GM18870 (cell line): ENCODE data around the gene ABCC1.
"Not testable (repeated sequence)": the region's sequence is repeated elsewhere in the genome, so short reads cannot be mapped to it uniquely, and the experiment has no call there.

Experiments used
- ATAC-seq: cut with Tn5 transposase; IDR thresholded peaks from one replicate; pipeline ENCODE4 v1.9.1; 2021; ENCODE audit warnings: moderate library complexity; ENCODE audit not compliant: unreplicated experiment

The ABCC1 gene

DNA sequence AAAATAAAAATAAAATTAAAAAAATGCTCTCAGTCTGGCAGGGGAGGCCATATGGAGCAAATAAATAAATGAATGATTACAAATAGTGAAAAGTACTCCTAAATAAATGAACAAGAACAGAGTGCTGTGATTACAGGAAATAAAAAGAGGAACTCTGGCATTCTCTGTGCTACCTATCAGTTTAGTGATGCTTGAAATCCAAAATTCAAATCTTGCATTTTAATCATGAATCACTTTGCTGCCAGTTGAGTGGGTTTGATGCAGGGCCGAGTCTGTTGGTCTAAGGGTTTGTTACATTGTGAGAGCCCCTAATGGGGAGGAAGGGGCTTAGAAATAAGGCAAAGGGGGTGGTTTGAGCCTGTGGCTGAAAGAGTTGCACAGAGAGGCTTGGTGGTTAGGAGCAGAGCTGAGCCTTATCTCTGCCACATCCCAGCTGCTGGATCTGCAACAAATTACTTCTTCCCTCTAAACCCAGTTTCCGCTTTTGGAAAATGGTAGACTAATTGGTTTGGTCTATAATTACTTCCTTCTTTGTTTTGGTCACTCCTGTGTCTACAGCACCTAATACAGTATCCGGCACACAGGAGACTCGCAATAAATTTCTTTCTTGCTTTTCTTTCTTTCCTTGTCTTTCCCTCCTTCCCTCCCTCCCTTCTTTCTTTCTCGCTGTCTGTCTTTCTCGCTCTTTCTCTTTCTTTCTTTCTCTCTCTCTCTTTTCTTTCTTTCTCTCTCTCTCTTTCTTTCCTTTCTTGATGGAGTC is 6.3 kb upstream of the ABCC1 start:
- no peak for ATAC-seq

DNA sequence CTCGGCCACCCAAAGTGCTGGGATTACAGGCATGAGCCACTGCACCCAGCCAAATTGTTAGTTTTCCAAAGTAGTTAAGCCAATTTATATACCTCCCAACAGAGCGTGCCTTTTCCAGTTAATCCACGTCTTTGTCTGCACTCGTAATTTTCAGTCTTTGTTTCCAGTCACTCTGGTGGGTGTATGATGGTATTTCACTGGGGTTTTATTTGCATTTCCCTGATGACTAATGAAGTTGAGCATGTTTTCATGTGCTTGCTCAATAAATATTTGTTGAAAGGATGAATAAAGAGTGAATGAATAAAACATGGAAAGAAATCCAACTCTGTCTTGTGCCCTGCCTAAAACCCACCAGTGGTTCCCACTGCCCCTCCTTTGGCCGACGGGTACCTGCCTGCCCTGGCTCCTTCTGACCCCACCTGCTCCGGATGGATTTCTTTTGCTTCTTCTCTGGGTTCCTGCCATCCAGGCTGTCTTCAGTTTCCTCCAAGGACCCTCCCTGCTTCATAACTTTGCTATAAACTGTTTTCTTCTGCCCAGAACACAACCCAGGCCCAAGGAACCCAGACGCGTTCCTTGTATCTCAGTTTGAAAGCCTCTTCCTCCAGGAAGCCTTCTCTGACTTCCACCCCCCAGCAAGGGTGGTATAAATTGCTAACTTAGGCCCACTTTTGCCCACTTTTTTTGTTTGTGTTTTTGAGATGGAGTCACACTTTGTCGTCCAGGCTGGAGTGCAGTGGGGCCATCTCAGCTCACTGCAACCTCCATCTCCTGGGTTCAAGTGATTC is 3.0 kb upstream of the ABCC1 start:
- no peak for ATAC-seq

DNA sequence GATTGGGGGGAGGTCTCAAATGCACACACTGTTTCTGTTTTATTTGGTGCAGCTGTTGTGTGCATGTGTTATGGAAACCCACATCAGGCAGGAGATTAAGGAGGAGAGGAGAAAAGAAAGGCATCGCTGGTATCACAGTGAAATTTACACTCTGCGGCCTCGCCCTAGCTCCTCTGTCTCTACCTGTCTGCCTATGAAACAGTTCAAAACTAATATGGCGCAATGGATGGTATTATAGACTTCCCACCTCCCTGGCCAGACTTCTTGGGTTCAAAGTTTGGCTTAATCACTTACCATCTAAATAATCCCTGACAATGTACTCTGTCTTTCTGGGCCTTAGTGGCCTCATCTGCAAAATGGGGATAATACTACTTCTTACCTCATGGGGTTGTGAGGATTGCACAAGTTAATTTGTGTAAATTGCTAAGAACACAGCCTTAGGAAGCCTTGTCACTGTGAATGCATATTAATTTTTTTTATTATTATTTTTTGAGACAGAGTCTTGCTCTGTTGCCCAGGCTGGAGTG is 1.4 kb upstream of the ABCC1 start:
- no peak for ATAC-seq

DNA sequence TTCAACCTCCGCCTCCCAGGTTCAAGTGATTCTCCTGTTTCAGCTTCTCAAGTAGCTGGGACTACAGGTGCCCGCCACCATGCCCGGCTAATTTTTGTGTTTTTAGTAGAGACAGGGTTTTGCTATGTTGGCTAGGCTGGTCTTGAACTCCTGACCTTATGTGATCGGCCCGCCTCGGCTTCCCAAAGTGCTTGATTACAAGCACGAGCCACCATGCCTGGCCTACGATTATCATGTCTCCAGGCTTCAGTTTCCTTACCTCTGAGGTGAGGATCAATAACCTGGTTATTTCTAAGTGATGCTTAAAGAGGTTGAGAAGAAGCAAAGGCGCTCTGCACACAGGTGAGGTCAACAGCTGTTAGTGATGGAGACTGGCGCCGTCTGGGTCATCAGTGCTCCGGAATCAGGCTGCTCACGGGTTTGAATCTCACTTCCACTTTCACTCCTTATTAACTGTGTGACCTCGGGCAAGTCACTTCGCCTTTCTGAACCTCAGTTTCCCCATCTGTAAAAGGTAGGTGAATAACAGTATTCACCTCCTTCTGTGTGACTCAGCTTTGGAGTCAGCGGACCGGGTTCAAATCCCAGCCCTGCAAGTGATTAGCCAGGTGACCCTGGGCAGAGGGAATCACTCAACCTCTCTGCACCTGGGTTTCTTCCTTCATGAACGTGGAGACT is 745 bp upstream of the ABCC1 start:
- ATAC-seq: no peak

DNA sequence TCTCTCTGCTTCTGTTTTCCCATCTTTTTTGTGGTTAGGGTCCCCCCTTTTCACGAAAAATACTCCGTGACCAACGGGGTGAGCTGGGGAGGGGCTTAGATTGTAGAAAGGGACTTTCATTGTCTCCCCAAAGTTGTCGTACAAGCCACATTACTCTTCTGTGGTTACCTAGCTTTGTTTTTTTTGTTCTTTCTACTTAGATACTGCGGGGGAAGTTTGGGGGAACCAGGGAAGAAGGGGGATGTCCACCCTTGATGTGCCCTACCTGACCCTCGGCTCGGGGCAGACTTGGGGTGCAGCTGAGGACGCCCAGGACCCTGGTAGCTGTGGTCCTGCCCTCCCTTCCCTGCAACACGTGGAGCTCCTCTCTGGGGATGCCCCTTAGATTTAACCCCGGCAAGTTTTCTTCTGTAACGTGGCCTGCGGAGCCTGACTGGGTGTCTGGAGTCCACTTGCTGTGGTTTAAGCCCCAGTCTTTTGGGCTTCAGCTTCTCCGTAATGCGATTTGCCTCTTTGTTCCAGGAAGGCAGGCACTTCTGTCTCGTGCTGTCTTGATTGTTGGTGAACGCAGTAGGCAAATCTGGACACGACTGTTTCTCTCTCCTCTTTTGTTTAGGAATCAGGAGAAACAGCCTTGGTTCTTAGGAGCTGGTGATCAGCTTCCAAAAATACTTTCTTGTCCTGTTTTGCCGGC is 892 bp downstream of the ABCC1 start:
- ATAC-seq: no peak

DNA sequence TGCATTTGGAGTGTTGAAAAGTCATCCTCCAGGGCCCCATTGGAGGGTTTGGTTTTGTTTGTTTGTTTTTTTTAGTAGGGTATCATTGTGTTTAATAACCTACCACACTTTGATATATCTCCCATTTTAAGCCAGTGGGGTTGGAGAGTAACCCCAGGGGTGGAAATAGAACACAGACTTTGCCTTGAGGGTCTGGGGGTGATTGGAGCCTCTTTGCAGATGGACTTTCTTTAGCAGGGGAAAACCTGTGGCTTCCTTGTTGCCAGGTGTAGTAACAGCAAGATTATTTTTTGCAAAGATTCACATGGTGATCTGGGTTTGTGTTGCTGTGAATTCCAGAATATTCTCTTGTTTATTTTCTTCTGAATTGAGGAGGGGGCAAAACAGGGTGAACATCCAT is 1.5 kb downstream of the ABCC1 start:
- ATAC-seq: no peak

DNA sequence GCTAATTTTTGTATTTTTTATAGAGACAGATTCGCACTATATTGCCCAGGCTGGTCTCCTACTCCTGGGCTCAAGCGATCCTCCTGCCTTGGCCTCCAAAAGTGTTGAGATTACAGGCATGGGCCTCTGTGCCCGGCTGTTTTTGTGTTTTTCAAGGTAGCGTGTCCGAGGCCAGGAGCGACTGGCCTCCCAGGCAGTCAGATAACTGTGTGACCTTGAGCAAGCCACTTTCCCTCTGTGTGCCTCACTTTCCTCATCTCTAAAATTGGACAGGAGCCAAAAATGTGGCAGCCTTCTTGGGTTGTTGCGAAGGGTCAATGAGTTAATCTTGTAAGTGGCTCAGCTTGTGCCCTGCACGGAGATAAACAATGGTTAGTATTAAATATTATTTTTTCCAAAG is 2.4 kb downstream of the ABCC1 start:
- ATAC-seq: no peak

DNA sequence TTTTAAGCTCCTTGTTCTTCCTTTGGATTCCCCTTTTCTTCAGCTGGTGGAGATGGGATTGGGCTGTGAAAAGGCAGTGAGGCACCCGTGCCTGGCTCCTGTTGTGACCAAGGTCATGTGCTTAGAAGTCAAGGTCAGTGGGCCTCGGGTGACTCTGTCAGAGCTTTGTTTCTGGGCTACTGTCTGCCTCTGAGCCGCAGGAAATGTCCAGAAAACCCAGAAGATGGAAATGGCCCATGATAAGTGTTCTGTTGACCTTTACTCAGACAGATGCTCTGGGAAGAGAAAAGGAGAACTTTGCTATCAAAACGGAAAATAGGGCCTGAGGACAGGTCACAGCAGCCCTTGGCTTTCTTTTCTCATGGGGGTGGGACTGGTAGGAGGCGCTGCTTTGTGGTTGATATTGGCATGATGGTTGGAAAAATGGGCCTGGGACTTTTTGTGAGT is 2.9 kb downstream of the ABCC1 start:
- ATAC-seq: no peak

DNA sequence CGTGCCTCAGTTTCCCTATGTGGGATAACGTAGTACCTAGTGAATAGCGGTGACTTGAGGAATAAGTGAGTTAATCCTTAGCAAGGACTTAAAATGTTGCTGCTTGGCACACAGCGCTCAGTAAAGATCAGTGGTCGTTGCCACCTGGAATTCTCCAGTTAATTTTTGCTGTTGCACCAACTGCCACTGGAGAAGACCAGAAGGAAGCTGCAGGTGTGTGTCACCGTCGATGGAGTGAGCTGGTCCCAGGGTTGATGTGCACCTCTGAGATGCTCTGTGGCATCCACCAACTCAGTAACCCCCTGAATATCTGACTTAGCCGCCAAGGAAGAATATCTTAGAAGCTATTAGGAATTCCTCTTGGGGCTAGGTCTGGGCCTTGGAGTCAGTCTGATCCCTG is 4.1 kb downstream of the ABCC1 start:
- no peak for ATAC-seq

DNA sequence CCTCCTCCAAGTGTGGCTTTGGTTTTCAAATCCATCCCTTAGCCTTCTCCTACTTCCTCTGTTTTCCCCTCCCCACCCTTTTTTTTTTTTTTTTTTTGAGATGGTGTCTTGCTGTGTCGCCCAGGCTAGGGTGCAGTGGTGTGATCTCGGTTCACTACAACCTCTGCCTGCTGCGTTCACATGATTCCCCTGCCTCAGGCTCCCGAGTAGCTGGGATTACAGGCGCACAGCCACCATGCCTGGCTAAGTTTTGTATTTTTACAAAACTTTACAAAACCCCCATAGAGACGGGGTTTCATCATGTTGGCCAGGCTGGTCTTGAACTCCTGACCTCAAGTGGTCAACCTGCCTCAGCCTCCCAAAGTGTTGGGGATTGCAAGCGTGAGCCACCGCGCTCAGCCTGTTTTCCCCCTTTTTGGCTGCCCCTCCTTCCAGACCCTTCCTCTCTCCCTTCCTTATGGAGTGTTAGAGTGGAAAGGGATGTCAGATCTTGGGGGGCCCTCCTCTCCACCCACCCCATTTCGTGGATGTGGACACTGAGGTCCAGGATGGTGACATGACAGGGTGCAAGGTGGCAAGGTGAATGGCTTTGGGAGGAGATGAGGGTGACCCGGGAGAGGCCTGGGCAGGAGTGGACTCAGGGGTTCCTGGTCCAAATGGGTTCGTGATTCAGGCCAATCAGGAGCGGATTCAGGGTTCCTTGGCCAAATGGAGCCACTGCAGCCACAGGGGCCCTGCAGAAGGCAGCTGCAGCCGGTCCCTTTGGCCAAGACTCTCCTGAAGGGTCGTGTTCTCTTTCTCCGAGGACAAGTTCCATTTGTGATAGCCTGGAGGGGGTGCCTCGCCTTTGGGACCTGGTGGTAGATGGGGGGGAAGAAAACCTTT is 4.8 kb downstream of the ABCC1 start:
- no peak for ATAC-seq

DNA sequence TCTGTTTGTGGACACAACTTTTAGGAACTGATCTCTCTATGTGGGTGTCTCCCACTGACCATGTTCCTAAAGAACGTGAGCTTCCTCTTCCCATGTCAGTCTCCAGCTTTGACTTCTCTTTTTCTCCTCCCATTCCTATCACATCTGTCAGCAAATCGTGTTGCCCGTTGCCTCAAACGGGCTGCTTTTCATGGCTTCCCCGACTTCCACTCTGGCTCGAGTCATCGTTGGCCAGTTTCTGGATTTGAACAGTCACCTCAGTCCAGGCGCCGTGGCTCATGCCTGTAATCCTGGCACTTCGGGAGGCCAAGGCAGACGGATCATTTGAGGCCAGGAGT is 5.4 kb downstream of the ABCC1 start:
- ATAC-seq: no peak

DNA sequence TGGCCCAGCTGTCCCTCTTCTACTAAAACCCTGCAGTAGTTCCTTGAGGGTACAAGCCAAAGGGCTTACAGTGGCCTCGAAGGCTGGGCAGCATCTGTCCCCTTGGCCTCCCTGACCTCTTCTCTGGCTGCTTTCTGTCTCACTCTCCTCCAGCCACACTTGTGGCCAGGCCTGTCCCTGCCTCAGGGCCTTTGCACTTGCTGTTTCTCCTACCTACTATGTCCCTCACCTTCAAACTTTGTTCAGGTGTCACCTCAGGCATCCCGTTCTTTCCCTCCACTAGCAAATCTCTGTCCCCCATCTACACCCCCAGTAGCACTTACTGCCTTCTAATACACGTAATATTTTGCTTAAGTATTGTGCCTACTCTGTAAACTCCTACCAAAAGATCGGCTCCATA is 6.0 kb downstream of the ABCC1 start:
- ATAC-seq: no peak

DNA sequence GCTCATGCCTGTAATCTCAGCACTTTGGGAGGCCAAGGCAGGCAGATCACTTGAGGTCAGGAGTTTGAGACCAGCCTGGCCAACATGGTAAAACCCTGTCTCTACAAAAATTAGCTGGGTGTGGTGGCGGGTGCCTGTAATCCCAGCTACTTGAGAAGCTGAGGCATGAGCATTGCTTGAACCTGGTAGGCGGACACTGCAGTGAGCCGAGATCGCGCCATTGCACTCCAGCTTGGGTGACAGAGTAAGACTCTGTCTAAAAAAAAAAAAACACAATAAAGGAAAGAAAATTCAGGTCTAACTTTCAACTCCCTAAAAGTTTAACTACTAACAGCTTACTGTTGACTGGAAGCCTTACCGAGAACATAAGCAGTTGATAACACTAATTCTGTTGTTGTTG is 6.7 kb downstream of the ABCC1 start:
- not testable (repeated sequence) for ATAC-seq

DNA sequence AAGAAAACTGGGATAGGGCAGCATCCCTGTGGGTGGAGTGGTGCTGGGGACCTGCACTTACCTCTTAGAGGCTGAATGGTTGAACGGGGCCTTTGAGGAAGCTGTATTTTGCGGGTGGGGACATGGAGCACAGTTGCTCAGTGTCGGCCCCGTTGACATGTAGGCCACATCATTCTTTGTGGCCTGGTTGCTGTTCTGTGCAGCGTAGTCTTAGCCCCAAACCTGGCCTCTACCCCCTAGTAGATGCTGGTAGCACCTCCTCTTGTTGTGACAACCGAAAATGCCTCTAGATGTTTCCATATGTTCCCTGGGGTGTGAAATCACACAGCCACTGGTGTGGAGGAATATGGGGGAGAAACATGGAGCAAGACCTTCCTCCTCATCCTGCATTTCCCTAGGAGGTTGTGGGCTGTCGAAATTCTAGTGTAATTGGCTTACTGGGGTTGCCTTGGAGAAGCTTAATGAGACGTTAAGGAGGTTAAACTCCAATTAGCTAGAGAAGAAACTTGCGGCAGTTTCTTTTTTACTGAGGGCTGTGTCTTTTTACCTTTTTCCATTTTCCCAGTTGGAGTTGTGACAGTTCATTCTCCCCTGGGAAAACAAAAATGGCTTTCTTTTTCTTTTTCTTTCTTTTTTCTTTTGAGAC is 9.4 kb downstream of the ABCC1 start:
- no peak for ATAC-seq

DNA sequence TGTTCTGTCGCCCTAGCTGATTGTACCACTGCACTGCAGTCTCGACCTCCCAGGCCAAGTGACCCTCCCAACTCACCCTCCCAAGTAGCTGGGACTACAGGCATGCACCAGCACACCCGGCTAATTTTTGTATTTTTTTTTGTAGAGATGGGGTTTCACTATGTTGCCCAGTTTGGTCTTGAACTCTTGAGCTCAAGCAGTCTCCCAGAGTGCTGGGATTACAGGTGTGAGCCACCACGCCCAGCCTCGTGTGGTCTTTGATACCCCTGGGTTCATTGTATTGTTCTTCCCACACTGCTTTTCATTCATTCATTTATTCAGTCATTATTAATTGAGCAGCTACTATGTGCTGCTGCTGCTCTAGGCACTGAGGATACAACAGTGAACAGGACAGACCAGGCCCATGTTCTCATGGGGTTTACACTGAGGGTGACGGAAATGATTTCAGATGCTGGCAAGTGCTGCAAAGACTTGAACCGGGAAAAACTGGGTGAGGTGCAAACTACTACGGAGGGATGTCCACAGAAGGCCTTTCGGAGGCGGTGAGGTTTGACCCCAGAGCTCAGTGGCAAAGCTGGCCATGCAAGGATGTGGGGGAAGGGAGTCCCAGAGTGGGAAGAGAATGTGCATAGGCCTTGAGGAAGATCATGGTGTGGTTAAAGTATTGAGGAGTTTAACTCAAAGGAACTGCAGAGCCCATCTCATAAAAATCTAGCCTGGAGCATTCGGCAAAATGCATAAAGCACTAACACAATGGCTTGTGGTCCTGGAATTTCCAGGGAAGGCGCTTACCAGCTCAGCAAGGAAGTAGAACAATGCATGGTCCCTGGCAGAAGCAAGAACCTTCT is 10.9 kb downstream of the ABCC1 start:
- no peak for ATAC-seq

DNA sequence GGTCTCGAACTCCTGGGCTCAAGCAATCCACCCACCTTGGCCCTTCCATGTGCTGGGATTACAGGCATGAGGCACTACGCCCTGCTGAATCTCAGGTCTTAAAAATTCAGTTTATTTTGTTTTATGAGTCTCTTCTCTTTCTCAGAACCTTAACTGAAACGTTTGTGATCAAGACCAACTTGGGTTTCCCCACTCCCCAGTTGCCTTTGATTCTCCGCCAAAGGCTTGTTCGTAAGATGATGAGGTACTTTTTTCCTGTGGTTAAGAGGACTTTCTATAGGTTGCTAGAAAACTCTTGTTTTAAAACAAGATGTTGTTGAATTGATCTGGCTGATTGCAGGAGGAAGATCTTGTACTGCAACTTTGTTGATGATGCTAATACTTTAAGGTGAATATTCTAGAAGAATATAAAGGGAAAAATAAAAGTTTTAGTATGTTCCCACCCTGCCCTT is 11.7 kb downstream of the ABCC1 start:
- peak; percentile 53 for ATAC-seq

DNA sequence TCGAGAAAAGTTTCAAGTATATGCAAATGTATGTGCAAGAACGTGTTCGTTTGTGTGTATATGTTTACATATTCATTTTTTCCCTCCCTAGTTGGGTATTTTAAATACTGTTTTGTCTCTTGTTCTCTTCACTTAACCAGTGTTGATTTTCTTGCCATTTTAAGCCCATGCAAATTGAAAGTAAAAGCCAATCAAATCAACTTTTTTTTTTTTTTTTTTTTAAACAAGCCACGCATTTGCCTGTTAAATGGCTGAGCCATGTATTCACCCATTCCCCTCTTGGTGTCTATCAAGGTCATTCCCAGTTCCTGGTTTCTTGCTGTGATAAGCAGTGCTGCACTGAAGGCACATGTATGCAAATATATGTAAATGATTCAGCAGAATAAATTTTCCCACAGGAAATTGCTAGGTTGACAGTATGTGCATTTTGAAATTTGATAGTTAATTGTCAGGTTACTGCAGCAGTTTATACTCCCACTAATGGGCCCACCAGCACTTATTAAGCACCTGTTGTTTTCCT is 12.2 kb downstream of the ABCC1 start:
- ATAC-seq: peak; percentile 36

DNA sequence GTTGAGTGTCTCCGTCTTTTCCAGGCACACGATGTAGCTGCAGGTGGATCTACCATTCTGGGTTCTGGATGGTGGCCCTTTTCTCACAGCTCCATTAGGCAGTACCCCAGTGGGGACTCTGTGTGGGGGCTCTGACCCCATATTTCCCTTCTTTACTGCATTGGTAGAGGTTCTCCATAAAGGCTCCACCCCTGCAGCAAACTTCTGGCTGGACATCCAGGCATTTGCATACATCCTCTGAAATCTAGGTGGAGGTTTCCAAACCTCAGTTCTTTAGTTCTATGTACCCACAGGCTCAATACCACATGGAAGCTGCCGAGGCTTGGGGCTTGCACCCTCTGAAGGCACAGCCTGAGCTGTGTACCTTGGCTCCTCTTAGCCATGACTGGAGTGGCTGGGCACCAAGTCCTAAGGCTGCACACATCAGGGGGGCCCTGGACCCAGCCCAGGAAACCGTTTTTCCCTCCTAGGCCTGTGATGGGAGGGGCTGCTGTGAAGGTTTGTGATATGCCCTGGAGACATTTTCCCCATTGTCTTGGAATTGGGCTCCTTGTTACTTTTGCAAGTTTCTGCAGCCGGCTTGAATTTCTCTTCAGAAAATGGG is 14.0 kb downstream of the ABCC1 start:
- no peak for ATAC-seq
